Stimulated activated CD4-positive, alpha-beta T cell treated with anti-CD3 and anti-CD28 coated beads, Interleukin-4, amount 100 ng/mL, for 48 hours (primary cell): ENCODE measurements around the gene CDC16.
"Not testable (repeated sequence)": the region's sequence is repeated elsewhere in the genome, so short reads cannot be mapped to it uniquely, and the experiment has no call there.

Experiments used
- DNase-seq, 2 donors: peaks; one replicate each; pipeline ENCODE4 v3.0.0-alpha.2; 2020; ENCODE audit warnings: low read depth in 2 of 2

Gene CDC16

DNA sequence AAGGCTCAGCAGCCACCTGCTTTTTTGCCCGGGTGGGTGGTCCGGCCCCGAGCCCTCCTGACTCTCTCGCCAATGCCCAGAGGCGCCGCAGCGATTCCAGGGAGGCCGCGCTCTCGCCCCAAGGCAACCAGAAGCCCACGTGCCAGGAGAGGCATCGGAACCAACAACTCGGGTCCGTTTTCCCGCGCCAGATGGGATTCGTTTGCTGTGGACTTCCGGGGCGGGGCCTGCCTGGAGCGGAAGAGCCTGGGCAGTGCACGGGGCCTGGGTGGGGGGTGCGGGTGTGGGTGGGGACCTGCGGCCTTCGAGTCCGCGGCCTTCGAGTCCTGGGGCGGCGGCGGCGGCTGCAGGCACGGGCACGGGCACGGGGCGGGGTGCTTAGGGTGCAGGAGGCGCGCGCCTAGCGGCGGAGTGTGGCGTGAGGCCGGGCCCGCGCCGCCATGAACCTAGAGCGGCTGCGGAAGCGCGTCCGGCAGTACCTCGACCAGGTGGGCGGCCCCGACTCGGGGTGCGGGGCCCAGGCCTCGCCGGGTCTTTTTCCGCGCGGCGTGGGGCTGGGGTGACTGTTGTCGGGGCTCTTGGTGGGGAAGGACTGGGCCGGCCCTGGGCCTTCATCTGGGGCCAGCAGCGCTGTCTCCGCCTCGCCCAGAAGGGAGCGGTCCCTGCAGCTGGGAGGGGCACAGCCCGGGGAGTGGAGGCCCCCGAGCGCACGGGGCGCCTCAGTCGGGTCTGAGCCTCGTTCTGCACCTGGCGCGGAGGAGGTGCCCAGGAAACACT is at the start of gene CDC16:
Gene CDC16 (plus strand): TSS at position 253 of the 777 bp plus-strand sequence. CDS start 188 bp downstream, at position 441.
- peak; percentile 85 to 91 for DNase-seq

- no peak for DNase-seq
Measured at GRCh38 chr13:114185182-114185971, 49.3 kb upstream of the CDC16 start.

GRCh38 chr13:114194853-114195252 is 39.8 kb upstream of the CDC16 start:
- no peak for DNase-seq

DNA sequence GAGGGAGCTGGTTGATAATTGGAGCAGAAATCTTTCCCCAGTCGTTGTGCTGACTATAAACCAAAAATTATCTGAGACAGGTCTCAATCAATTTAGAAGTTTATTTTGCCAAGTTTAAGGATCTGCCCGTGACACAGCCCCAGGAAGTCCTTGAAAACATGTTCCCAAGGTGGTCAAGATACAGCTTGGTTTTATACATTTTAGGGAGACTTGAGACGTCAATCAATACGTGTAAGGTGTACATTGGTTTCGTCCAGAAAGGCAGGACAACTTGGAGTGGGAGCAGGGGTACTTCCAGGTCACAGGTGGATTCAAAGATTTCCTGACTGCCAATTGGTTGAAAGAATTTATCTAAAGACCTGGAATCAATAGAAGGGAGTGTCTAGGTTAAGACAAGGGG is 38.1 kb upstream of the CDC16 start:
- no peak for DNase-seq

- no peak for DNase-seq
Measured at GRCh38 chr13:114198556-114198955, 36.1 kb upstream of the CDC16 start.

GRCh38 chr13:114199526-114199925 is 35.2 kb upstream of the CDC16 start:
- DNase-seq = not testable (repeated sequence)

DNA sequence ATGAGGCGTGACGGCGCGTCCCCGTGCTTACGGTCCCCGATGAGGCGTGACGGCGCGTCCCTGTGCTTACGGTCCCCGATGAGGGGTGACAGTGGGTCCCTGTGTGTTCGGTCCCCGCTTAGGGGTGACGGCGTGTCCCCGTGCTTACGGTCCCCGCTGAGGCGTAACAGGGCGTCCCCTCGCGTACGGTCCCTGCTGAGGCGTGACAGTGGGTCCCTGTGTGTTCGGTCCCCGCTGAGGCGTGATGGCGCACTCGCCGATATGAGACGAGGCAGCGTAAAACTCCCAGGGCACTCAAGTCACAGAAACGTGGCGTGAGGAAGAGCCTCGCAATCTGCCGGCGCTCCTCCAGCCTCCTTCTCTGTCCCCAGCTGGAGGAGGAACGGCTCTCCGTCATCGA is 34.7 kb upstream of the CDC16 start:
- no peak for DNase-seq

GRCh38 chr13:114200399-114200911 is 34.2 kb upstream of the CDC16 start:
- DNase-seq = no peak

- DNase-seq = no peak
Measured at GRCh38 chr13:114202581-114202980, 32.1 kb upstream of the CDC16 start.

- DNase-seq = no peak
Measured at GRCh38 chr13:114203536-114203935, 31.2 kb upstream of the CDC16 start.

DNA sequence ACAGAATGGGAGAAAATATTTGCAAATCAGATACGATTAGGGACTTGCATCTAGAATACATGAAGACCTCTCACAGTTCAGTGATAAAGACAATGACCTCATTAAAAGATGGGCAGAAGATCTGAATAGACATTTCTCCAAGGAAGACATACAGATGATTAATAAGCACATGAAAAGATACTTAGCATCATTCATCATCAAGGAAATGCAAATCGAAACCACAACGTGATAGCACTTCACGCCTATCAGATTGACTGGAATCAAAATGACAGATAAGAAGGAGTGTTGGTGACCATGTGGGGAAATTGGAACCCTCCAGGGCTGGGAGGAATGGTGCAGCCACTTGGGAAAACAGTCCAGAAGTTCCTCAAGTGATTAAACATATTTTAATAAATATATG is 29.8 kb upstream of the CDC16 start:
- no peak for DNase-seq

- no peak for DNase-seq
Measured at GRCh38 chr13:114208134-114208533, 26.6 kb upstream of the CDC16 start.

GRCh38 chr13:114211446-114212157 is 23.1 kb upstream of the CDC16 start:
- no peak for DNase-seq

GRCh38 chr13:114212158-114212495 is 22.6 kb upstream of the CDC16 start:
- DNase-seq = no peak

GRCh38 chr13:114213980-114214379 is 20.7 kb upstream of the CDC16 start:
- DNase-seq = no peak

GRCh38 chr13:114219392-114219791 is 15.3 kb upstream of the CDC16 start:
- no peak for DNase-seq

DNA sequence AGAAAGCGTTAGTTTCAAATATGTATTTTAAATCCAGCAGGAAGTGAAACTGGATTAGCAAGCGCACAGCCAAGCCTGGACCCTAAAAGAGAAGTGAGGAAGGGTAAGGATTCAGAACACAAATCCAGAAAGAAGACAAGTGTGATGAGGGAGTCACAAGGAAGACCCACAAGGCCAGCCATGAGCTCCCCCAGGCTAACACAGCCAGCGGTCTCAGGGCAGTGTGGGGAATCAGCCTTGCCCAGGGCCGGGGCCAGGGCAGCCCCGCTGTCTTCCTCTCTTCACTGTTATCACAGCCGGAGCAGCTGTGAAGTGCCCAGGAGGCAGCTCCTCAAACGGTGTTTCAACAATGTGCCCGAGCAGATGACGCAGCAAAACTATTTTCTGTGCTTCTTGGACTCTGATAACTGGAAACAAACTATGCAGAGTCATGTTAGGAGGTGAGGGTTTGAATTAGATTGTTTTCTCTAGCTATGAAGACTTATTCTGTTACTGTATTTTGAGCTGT is 12.2 kb upstream of the CDC16 start:
- DNase-seq = no peak

- DNase-seq = no peak
Measured at GRCh38 chr13:114224201-114224600, 10.5 kb upstream of the CDC16 start.

DNA sequence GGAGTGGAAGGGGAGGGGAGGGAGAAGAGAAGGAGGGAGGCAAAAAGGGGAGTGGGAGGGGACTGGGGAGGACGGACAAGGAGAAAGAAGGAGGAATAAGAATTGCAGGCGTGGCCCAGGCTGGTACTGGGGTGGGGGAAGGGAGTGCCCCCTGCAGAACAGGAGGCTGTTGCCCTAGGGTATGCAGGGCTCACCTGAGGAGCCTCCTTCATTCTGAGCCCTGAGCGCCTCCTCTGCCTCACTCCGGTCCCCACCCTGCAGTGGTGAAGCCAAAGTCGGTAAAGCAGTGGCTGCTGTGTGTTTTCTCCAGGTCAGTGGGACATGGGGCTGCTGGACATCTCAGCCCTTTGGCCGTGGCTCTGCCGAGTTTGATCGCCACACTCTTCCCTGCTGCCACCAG is 9.1 kb upstream of the CDC16 start:
- DNase-seq = no peak

GRCh38 chr13:114226088-114226487 is 8.6 kb upstream of the CDC16 start:
- no peak for DNase-seq

GRCh38 chr13:114226699-114227323 is 7.9 kb upstream of the CDC16 start:
- peak; percentile 82 to 84 for DNase-seq

- no peak for DNase-seq
Measured at GRCh38 chr13:114227528-114227927, 7.2 kb upstream of the CDC16 start.
